HepG2 (cell line): ENCODE measurements around the gene SLC9A1. TPM values are rescaled to one million over a fixed set of nuclear protein-coding genes. Genes with fewer than 3 reads are reported as not detected.

ENCODE experiments used
- ATAC-seq: fragments of 200-7000 bp; cut with Tn5 transposase; 3 replicates; pipeline ENCODE4 v1.9.1; 2020; ENCODE audit warnings: mild to moderate bottlenecking, moderate library complexity
- BruUV-seq: library from RNA; stranded (reverse); fragments of 400-500 nt; replicated peaks from 2 replicates; lab custom pipeline; 2021; lab: Mats Ljungman, UMichigan
- CTCF ChIA-PET: fragments of 300-600 bp; formaldehyde crosslinking; extraction: SDS; loops from one replicate; lab custom pipeline; 2021; ENCODE audit warnings: low total read pairs, inconsistent platforms, low intra/inter-chr PET ratio; lab: Yijun Ruan, JAX
- POLR2A ChIA-PET: fragments of 350-600 bp; sonication (Branson Sonifier 250); formaldehyde crosslinking; loops from one replicate; lab custom pipeline; 2020; ENCODE audit warnings: antibody characterized with exemption, inconsistent platforms; lab: Yijun Ruan, JAX
- DNase-seq: peaks from one replicate; pipeline ENCODE4 v3.0.0-alpha.2; 2015; ENCODE audit warnings: low spot score
- FAIRE-seq: peaks from 3 replicates; lab custom pipeline; 2011; peaks lifted over from hg19 to GRCh38; lab: Jason Lieb, UNC
- H2AFZ ChIP-seq: one replicate; pipeline ENCODE4 v1.6.1; 2011; ENCODE audit warnings: low read length, inconsistent platforms
- H3K27ac ChIP-seq: fragments of 300-600 bp; 3 replicates; pipeline ENCODE4 v1.8.0; 2011; ENCODE audit warnings: mixed run types, mild to moderate bottlenecking, mixed read lengths, low read length, inconsistent platforms; ENCODE audit not compliant: insufficient read depth; ENCODE audit errors: extremely low read length
- H3K27me3 ChIP-seq, 2 experiments: fragments of 200-600 bp in 1 of 2; 2 replicates in 1 of 2; 3 replicates in 1 of 2; pipeline versions ENCODE4 v1.6.0 to v1.8.0; 2011; ENCODE audit warnings: low read length in 2 of 2, mild to moderate bottlenecking in 2 of 2, moderate library complexity in 2 of 2, inconsistent platforms in 1 of 2; ENCODE audit not compliant: insufficient read depth in 2 of 2, control insufficient read depth in 1 of 2
- H3K36me3 ChIP-seq, 2 experiments: fragments of 200-600 bp in 1 of 2; replicated peaks in 1 of 2; 2 replicates in 1 of 2; 3 replicates in 1 of 2; pipeline versions ENCODE4 v1.5.1 to v1.8.0; 2011; ENCODE audit warnings: low read length in 2 of 2, inconsistent platforms in 1 of 2; ENCODE audit not compliant: insufficient read depth in 2 of 2, control insufficient read depth in 1 of 2
- H3K4me1 ChIP-seq: 2 replicates; pipeline ENCODE4 v1.5.1; 2012; ENCODE audit warnings: low read length, inconsistent platforms; ENCODE audit not compliant: insufficient read depth
- H3K4me2 ChIP-seq: 2 replicates; pipeline ENCODE4 v1.6.0; 2011; ENCODE audit warnings: low read depth, low read length, inconsistent platforms
- H3K4me3 ChIP-seq, 3 experiments: fragments of 200-600 bp in 1 of 3; sonication (generic), shearing (Covaris generic) in 1 of 3; replicated peaks in 1 of 3; 2 replicates each; pipeline ENCODE4 v1.5.1; 2011 to 2016; ENCODE audit warnings: low read length in 3 of 3, inconsistent platforms in 2 of 3, low read depth in 2 of 3, mild to moderate bottlenecking in 2 of 3, control low read depth in 1 of 3, mixed read lengths in 1 of 3; ENCODE audit not compliant: insufficient read depth in 1 of 3
- H3K79me2 ChIP-seq: one replicate; pipeline ENCODE4 v1.6.1; 2011; ENCODE audit warnings: low read length, inconsistent platforms; ENCODE audit not compliant: insufficient read depth
- H3K9ac ChIP-seq: 2 replicates; pipeline ENCODE4 v1.6.0; 2011; ENCODE audit warnings: mild to moderate bottlenecking, low read depth, low read length, inconsistent platforms; ENCODE audit not compliant: insufficient read depth
- H3K9me3 ChIP-seq: 2 replicates; pipeline ENCODE4 v1.5.1; 2012; ENCODE audit warnings: mild to moderate bottlenecking, low read length
- H4K20me1 ChIP-seq: 2 replicates; pipeline ENCODE4 v1.6.0; 2011; ENCODE audit warnings: inconsistent platforms, mild to moderate bottlenecking, low read length, moderate library complexity; ENCODE audit not compliant: insufficient read depth
- BRCA1 ChIP-seq: sonication (generic); formaldehyde crosslinking; IDR thresholded peaks from 2 replicates; pipeline ENCODE4 v1.4.0; 2020; ENCODE audit warnings: missing genetic modification reagents
- CEBPB ChIP-seq: IDR thresholded peaks from 2 replicates; pipeline ENCODE4 v1.6.1; 2011; ENCODE audit warnings: low read depth, low read length, improper control_type of control experiment, borderline replicate concordance
- CEBPG ChIP-seq: IDR thresholded peaks from 2 replicates; pipeline ENCODE4 v1.6.1; 2016
- DNMT1 ChIP-seq: sonication (generic); formaldehyde crosslinking; IDR thresholded peaks from 2 replicates; pipeline ENCODE4 v1.5.1; 2020; ENCODE audit warnings: mild to moderate bottlenecking, missing genetic modification reagents
- DPF2 ChIP-seq: sonication (generic); formaldehyde crosslinking; IDR thresholded peaks from 2 replicates; pipeline ENCODE4 v1.4.0; 2020; ENCODE audit warnings: mild to moderate bottlenecking, low read depth, missing genetic modification reagents, borderline replicate concordance
- HDAC6 ChIP-seq: fragments of 200-600 bp; sonication (generic); IDR thresholded peaks from 2 replicates; pipeline ENCODE4 v1.7.0; 2017; ENCODE audit warnings: mild to moderate bottlenecking, antibody characterized with exemption, low read length, low read depth
- HNRNPK ChIP-seq: fragments of 200-400 bp; formaldehyde crosslinking; IDR thresholded peaks from 2 replicates; pipeline ENCODE4 v1.6.1; 2018; ENCODE audit warnings: low read length, low read depth, moderate library complexity, mild to moderate bottlenecking; ENCODE audit not compliant: poor library complexity, severe bottlenecking
- MEIS2 ChIP-seq: sonication (generic); formaldehyde crosslinking; IDR thresholded peaks from 2 replicates; pipeline ENCODE4 v1.9.0; 2021; ENCODE audit warnings: mild to moderate bottlenecking, missing genetic modification reagents
- MYPOP ChIP-seq: sonication (generic); formaldehyde crosslinking; IDR thresholded peaks from 2 replicates; pipeline ENCODE4 v1.8.1; 2023; ENCODE audit warnings: mild to moderate bottlenecking, moderate library complexity, missing genetic modification reagents
- RXRB ChIP-seq: IDR thresholded peaks from 2 replicates; pipeline ENCODE4 v1.6.1; 2016; ENCODE audit warnings: borderline replicate concordance, missing genetic modification reagents, missing compliant biosample characterization
- TBP ChIP-seq: sonication (generic); formaldehyde crosslinking; IDR thresholded peaks from 2 replicates; pipeline ENCODE4 v1.5.0; 2020; ENCODE audit warnings: missing genetic modification reagents
- TEAD2 ChIP-seq: sonication (generic); formaldehyde crosslinking; IDR thresholded peaks from 2 replicates; pipeline ENCODE4 v1.9.0; 2021; ENCODE audit warnings: missing genetic modification reagents
- TGIF2 ChIP-seq: IDR thresholded peaks from 2 replicates; pipeline ENCODE4 v1.6.1; 2016; ENCODE audit warnings: control low read depth, missing compliant biosample characterization
- TSC22D2 ChIP-seq: sonication (generic); formaldehyde crosslinking; IDR thresholded peaks from 2 replicates; pipeline ENCODE4 v1.5.1; 2020; ENCODE audit warnings: missing genetic modification reagents, mild to moderate bottlenecking, borderline replicate concordance
- ZNF275 ChIP-seq: sonication (generic); formaldehyde crosslinking; IDR thresholded peaks from 2 replicates; pipeline ENCODE4 v1.8.0; 2022; ENCODE audit warnings: missing genetic modification reagents, mild to moderate bottlenecking, inconsistent platforms, borderline replicate concordance
- ZNF441 ChIP-seq: sonication (generic); formaldehyde crosslinking; IDR thresholded peaks from 2 replicates; pipeline ENCODE4 v1.7.0; 2021; ENCODE audit warnings: missing genetic modification reagents, borderline replicate concordance
- WGBS: methylation state at CpG from one replicate; pipeline ENCODE4 v1.1.6; 2017; ENCODE audit warnings: low lambda C conversion rate; 5-methylcytosine and 5-hydroxymethylcytosine counted together
- in situ Hi-C: cut with HindIII; loops from 2 replicates; pipeline ENCODE4 v1.10.0; 2017; ENCODE audit warnings: low pct_unique_long_range_greater_than_20kb; ENCODE audit not compliant: extremely low pct_ligation_motif_present
- intact Hi-C: fragments of 100-400 bp; cut with micrococcal nuclease; formaldehyde crosslinking; loops from one replicate; pipeline ENCODE4 v1.10.0; 2022; ENCODE audit not compliant: unreplicated experiment
- polyA plus RNA-seq, 8 experiments: library from polyadenylated mRNA; depleted of rRNA in 3 of 8; stranded (reverse) in 7 of 8; unstranded in 1 of 8; fragments of >200 nt; fragmentation: Illumina TruSeq in 4 of 8; extraction: Trizol in 4 of 8; gene quantifications; 2 replicates each; pipeline versions ENCODE4 v1.2.1 to v1.2.3, GENCODE V29; 2011 to 2016; ENCODE audit warnings: low read depth in 4 of 8, missing spikeins in 1 of 8, mixed read lengths in 1 of 8; ENCODE audit not compliant: insufficient read depth in 1 of 8
- total RNA-seq, 5 experiments: library from RNA; depleted of rRNA; stranded (reverse); fragments of >200 nt; fragmentation: Illumina TruSeq; extraction: Trizol; gene quantifications; 2 replicates each; pipeline ENCODE4 v1.2.3, GENCODE V29; 2016; ENCODE audit warnings: low read depth in 1 of 5

SLC9A1 gene
- total and polyA plus RNA-seq, 2 of the 13 experiments (the other 11 are each of a cell fraction or from before 2014, with no cell fraction given), result 1.4 to 2.9 TPM

GRCh38 chr1:27058966-27059669 is 95.8 kb downstream of the SLC9A1 start:
- BruUV-seq, result no TSS peak
- H3K79me2 ChIP-seq, result no peaks in the 10 kb centered on the region
- H3K4me3 ChIP-seq, result no peak overlapping the region
- H2AFZ ChIP-seq, result no peak overlapping the region
- ChIA-PET POLR2A (no interaction called here), CTCF (no interaction called here)
- H3K4me2 ChIP-seq, result no peak overlapping the region
- no peaks in the 10 kb centered on the region for H3K36me3 ChIP-seq
- H3K4me1 ChIP-seq, result no peaks in the 10 kb centered on the region
- intact Hi-C loops (no loop called here), in situ Hi-C loops (no loop called here)
- ATAC-seq (peak; percentile 29; the same call in 2 of the 3 replicates), FAIRE-seq (no peak), DNase-seq (no peak)
- no peaks in the 10 kb centered on the region for H3K9me3 ChIP-seq
- WGBS, result 26% methylated on average over 9 of the region's 12 CpGs
- no peaks in the 10 kb centered on the region for H4K20me1 ChIP-seq
- TF ChIP-seq ZNF441 (no peak), DNMT1 (CRISPR knock-in tag) (no peak), MYPOP (CRISPR knock-in tag) (no peak), BRCA1 (CRISPR knock-in tag) (no peak)
- H3K27me3 ChIP-seq, result peaks cover 0 to 34% of the 10 kb centered on the region in 2 experiments
- H3K9ac ChIP-seq, result no peak overlapping the region
- no peak overlapping the region for H3K27ac ChIP-seq

GRCh38 chr1:27057801-27058625 is 96.9 kb downstream of the SLC9A1 start:
- DNase-seq (no peak), ATAC-seq (no peak; the same call in 2 of the 3 replicates), FAIRE-seq (no peak)
- Histone ChIP-seq H4K20me1 (no peaks in the 10 kb centered on the region), H3K27ac (no peak overlapping the region), H3K4me3 (no peak overlapping the region), H2AFZ (no peak overlapping the region), H3K4me2 (no peak overlapping the region), H3K4me1 (no peaks in the 10 kb centered on the region), H3K9me3 (no peaks in the 10 kb centered on the region), H3K9ac (no peak overlapping the region), H3K27me3 (peaks cover 0 to 34% of the 10 kb centered on the region in 2 experiments), H3K79me2 (no peaks in the 10 kb centered on the region), H3K36me3 (no peaks in the 10 kb centered on the region)
- ChIA-PET POLR2A (no interaction called here), CTCF (no interaction called here)
- WGBS, result 22% methylated on average over 13 of the region's 13 CpGs
- no TSS peak for BruUV-seq
- in situ Hi-C loops (no loop called here), intact Hi-C loops (no loop called here)
- no peak for TF ChIP-seq TEAD2 (CRISPR knock-in tag)
- no peak for TF ChIP-seq CEBPB
- no peak for TF ChIP-seq TBP (CRISPR knock-in tag)
- no peak for TF ChIP-seq RXRB (CRISPR knock-in tag)
- no peak for TF ChIP-seq ZNF275 (CRISPR knock-in tag)
- TF ChIP-seq HNRNPK, result no peak
- TF ChIP-seq TSC22D2 (CRISPR knock-in tag), result no peak
- no peak for TF ChIP-seq CEBPG (CRISPR knock-in tag)
- no peak for TF ChIP-seq DNMT1 (CRISPR knock-in tag)
- no peak for TF ChIP-seq HDAC6
- TF ChIP-seq MEIS2 (CRISPR knock-in tag), result no peak
- TF ChIP-seq DPF2 (CRISPR knock-in tag), result no peak
- TF ChIP-seq TGIF2, result no peak
